COLO829 (cell line): Measurements from ENCODE around the gene UBL4A.
A peak's percentile ranks its signal among the peaks of the same experiment; 100 is the strongest.

Experiments used
- DNase-seq: peaks from one replicate; pipeline ENCODE4 v3.0.0; 2012; ENCODE audit warnings: low spot score

UBL4A gene

GRCh38 chrX:154460326-154460725, 26.1 kb downstream of the UBL4A start:
- DNase-seq: no peak

- no peak for DNase-seq
Measured at GRCh38 chrX:154459832-154460231, 26.6 kb downstream of the UBL4A start.

- DNase-seq: no peak
Measured at GRCh38 chrX:154458954-154459778, 27.2 kb downstream of the UBL4A start.

- no peak for DNase-seq
Measured at GRCh38 chrX:154458116-154458953, 28.1 kb downstream of the UBL4A start, which contains the start of gene PLXNA3. PLXNA3 (plus strand) TSS chrX:154458281; CDS start chrX:154460184, 1,903 bp downstream.

GRCh38 chrX:154457491-154458115, 28.8 kb downstream of the UBL4A start:
- DNase-seq: no peak

- DNase-seq: no peak
Measured at GRCh38 chrX:154452823-154453222, 33.6 kb downstream of the UBL4A start.

GRCh38 chrX:154450312-154450711, 36.1 kb downstream of the UBL4A start:
- DNase-seq: no peak

- no peak for DNase-seq
Measured at GRCh38 chrX:154449618-154450017, 36.8 kb downstream of the UBL4A start.

- DNase-seq: no peak
Measured at GRCh38 chrX:154448484-154448883, 37.9 kb downstream of the UBL4A start.

GRCh38 chrX:154446430-154446829, 40.0 kb downstream of the UBL4A start:
- no peak for DNase-seq

GRCh38 chrX:154445776-154446175, 40.6 kb downstream of the UBL4A start:
- DNase-seq: no peak

- DNase-seq: no peak
Measured at GRCh38 chrX:154444755-154445246, 41.6 kb downstream of the UBL4A start.

- DNase-seq: peak; percentile 76
Measured at GRCh38 chrX:154443992-154444754, 42.2 kb downstream of the UBL4A start, which contains the start of gene FAM50A. FAM50A (plus strand) TSS chrX:154444141; CDS start chrX:154444236, 95 bp downstream.

- no peak for DNase-seq
Measured at GRCh38 chrX:154443479-154443910, 42.9 kb downstream of the UBL4A start.

- DNase-seq: no peak
Measured at GRCh38 chrX:154441984-154442707, 44.3 kb downstream of the UBL4A start.

GRCh38 chrX:154441564-154441963, 44.9 kb downstream of the UBL4A start:
- no peak for DNase-seq

- no peak for DNase-seq
Measured at GRCh38 chrX:154440623-154441357, 45.6 kb downstream of the UBL4A start.

- DNase-seq: no peak
Measured at GRCh38 chrX:154439841-154440240, 46.6 kb downstream of the UBL4A start.

- no peak for DNase-seq
Measured at GRCh38 chrX:154437971-154438893, 48.2 kb downstream of the UBL4A start.
